ENCODE measurements around the gene EGFR. TPM values are rescaled to one million over a fixed set of nuclear protein-coding genes. Genes with fewer than 3 reads are reported as not detected.

The EGFR gene
- total RNA-seq, 1 donor from 2014 or later, result 19.4 TPM

GRCh38 chr7:55119571-55119970, 100.8 kb downstream of the EGFR start:
- Mint-ChIP-seq H3K4me1 (peaks cover 14% of the 10 kb centered on the region), H3K27ac (no peak overlapping the region), H3K4me3 (no peak overlapping the region), H3K27me3 (ENCODE audit: low read depth) (no peaks in the 10 kb centered on the region), H3K36me3 (no peaks in the 10 kb centered on the region), H3K9me3 (no peaks in the 10 kb centered on the region)
- TF ChIP-seq CTCF (IDR thresholded peaks at IDR 0.05; ENCODE audit: unreplicated experiment), result no peak
- DNase-seq (ENCODE audit: low spot score in 2 of 2, unreplicated experiment in 2 of 2), result no peak

- no peaks in the 10 kb centered on the region for H3K9me3 Mint-ChIP-seq
- DNase-seq (ENCODE audit: low spot score in 2 of 2, unreplicated experiment in 2 of 2), result no peak
- H3K4me1 Mint-ChIP-seq, result peaks cover 14% of the 10 kb centered on the region
- no peak for TF ChIP-seq CTCF (IDR thresholded peaks at IDR 0.05; ENCODE audit: unreplicated experiment)
- H3K4me3 Mint-ChIP-seq, result no peak overlapping the region
- H3K27me3 Mint-ChIP-seq (ENCODE audit: low read depth), result no peaks in the 10 kb centered on the region
- H3K27ac Mint-ChIP-seq, result no peak overlapping the region
- no peaks in the 10 kb centered on the region for H3K36me3 Mint-ChIP-seq
These were observed 101.3 kb downstream of the EGFR start for GRCh38 chr7:55120074-55120473.

GRCh38 chr7:55120501-55121198, 101.8 kb downstream of the EGFR start:
- Mint-ChIP-seq H3K27ac (peak overlapping the region; percentile 31), H3K36me3 (no peaks in the 10 kb centered on the region), H3K4me1 (peaks cover 14% of the 10 kb centered on the region), H3K4me3 (no peak overlapping the region), H3K9me3 (no peaks in the 10 kb centered on the region), H3K27me3 (ENCODE audit: low read depth) (no peaks in the 10 kb centered on the region)
- no peak for TF ChIP-seq CTCF (IDR thresholded peaks at IDR 0.05; ENCODE audit: unreplicated experiment)
- no peak for DNase-seq (ENCODE audit: low spot score in 2 of 2, unreplicated experiment in 2 of 2)

- H3K4me3 Mint-ChIP-seq, result no peak overlapping the region
- TF ChIP-seq CTCF (IDR thresholded peaks at IDR 0.05; ENCODE audit: unreplicated experiment), result no peak
- H3K36me3 Mint-ChIP-seq, result no peaks in the 10 kb centered on the region
- no peak for DNase-seq (ENCODE audit: low spot score in 2 of 2, unreplicated experiment in 2 of 2)
- H3K9me3 Mint-ChIP-seq, result no peaks in the 10 kb centered on the region
- peaks cover 14% of the 10 kb centered on the region for H3K4me1 Mint-ChIP-seq
- H3K27me3 Mint-ChIP-seq (ENCODE audit: low read depth), result no peaks in the 10 kb centered on the region
- H3K27ac Mint-ChIP-seq, result peak overlapping the region; percentile 71
These were observed 102.4 kb downstream of the EGFR start for GRCh38 chr7:55121249-55121648.

GRCh38 chr7:55122263-55122662, 103.4 kb downstream of the EGFR start:
- no peak for DNase-seq (ENCODE audit: low spot score in 2 of 2, unreplicated experiment in 2 of 2)
- Mint-ChIP-seq H3K36me3 (no peaks in the 10 kb centered on the region), H3K9me3 (no peaks in the 10 kb centered on the region), H3K4me1 (peaks cover 18% of the 10 kb centered on the region), H3K27ac (no peak overlapping the region), H3K4me3 (no peak overlapping the region), H3K27me3 (ENCODE audit: low read depth) (no peaks in the 10 kb centered on the region)
- no peak for TF ChIP-seq CTCF (IDR thresholded peaks at IDR 0.05; ENCODE audit: unreplicated experiment)

Measured in mesothelial cell of epicardium (in vitro differentiated cells).